ENCODE measurements around the gene RAB3GAP1. TPM values are rescaled to one million over a fixed set of nuclear protein-coding genes. Genes with fewer than 3 reads are reported as not detected.

The RAB3GAP1 gene
- total RNA-seq, 1 experiment from 2014 or later, result 32.0 TPM

DNA sequence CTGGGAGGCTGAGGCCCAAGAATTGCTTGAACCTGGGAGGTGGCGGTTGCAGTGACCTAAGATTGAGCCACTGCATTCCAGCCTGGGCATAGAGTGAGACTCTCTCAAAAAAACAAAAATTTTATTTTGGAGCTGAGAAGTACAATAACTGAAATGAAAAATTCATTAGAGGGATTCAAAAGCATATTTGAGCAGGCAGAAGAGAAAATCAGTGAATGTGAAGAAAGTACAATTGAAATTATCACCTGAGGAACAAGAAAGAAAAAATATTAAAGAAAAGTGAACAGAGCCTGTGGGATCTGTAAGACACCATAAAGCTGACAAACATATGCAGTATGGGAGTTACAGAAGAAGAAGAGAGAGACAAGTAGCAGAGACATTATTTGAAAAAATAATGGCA lies 137.1 kb downstream of the RAB3GAP1 start:
- no peak overlapping the region for H2BK120ac ChIP-seq (ENCODE audit: low read depth, low read length, poor library complexity, severe bottlenecking)
- no peak overlapping the region for H4K5ac ChIP-seq (ENCODE audit: insufficient read length, low read depth, low read length)
- no peak overlapping the region for H2BK12ac ChIP-seq (ENCODE audit: insufficient read length, low read depth, low read length)
- H3K27ac ChIP-seq (ENCODE audit: insufficient read length, low read depth, low read length), result no peak overlapping the region
- H2BK20ac ChIP-seq (ENCODE audit: low read depth, low read length, poor library complexity, severe bottlenecking), result no peak overlapping the region
- no peak overlapping the region for H3K9ac ChIP-seq (ENCODE audit: extremely low read depth, insufficient read length, low read length)
- no peaks in the 10 kb centered on the region for H3K23me2 ChIP-seq (ENCODE audit: insufficient read length, low read depth, low read length, poor library complexity, severe bottlenecking)
- no peak overlapping the region for H3K18ac ChIP-seq (ENCODE audit: insufficient read length, low read depth, low read length)
- Mint-ChIP-seq H3K9me3 (peaks cover 17 to 29% of the 10 kb centered on the region in 2 experiments), H3K36me3 (ENCODE audit: insufficient read depth in 1 of 3, low read depth in 3 of 3) (peaks cover 3 to 13% (median 5%) of the 10 kb centered on the region in 3 experiments; a peak in 6 of 7 replicates), H3K27ac (no peak overlapping the region), H3K27me3 (ENCODE audit: low read depth) (no peaks in the 10 kb centered on the region), H3K4me1 (no peaks in the 10 kb centered on the region), H3K4me3 (no peak overlapping the region)
- H3K4me2 ChIP-seq (ENCODE audit: insufficient read depth, insufficient read length, low read length), result no peak overlapping the region
- no peaks in the 10 kb centered on the region for H3K27me3 ChIP-seq (ENCODE audit: insufficient read depth, low read length)
- H4K91ac ChIP-seq (ENCODE audit: insufficient read length, low read depth, low read length), result no peak overlapping the region
- WGBS (ENCODE audit: extremely low coverage, insufficient read length, low lambda C conversion rate), result no CpG with 5 or more reads among the region's 1 CpG
- H3K56ac ChIP-seq (ENCODE audit: insufficient read length, low read depth, low read length), result no peak overlapping the region
- H3K79me1 ChIP-seq (ENCODE audit: insufficient read depth, low read depth, low read length, poor library complexity, severe bottlenecking), result no peaks in the 10 kb centered on the region
- H3K9me3 ChIP-seq (ENCODE audit: control insufficient read depth, low read depth, low read length), result no peaks in the 10 kb centered on the region
- H3K79me2 ChIP-seq (ENCODE audit: insufficient read depth, low read length), result no peaks in the 10 kb centered on the region
- TF ChIP-seq, protein P1, sequence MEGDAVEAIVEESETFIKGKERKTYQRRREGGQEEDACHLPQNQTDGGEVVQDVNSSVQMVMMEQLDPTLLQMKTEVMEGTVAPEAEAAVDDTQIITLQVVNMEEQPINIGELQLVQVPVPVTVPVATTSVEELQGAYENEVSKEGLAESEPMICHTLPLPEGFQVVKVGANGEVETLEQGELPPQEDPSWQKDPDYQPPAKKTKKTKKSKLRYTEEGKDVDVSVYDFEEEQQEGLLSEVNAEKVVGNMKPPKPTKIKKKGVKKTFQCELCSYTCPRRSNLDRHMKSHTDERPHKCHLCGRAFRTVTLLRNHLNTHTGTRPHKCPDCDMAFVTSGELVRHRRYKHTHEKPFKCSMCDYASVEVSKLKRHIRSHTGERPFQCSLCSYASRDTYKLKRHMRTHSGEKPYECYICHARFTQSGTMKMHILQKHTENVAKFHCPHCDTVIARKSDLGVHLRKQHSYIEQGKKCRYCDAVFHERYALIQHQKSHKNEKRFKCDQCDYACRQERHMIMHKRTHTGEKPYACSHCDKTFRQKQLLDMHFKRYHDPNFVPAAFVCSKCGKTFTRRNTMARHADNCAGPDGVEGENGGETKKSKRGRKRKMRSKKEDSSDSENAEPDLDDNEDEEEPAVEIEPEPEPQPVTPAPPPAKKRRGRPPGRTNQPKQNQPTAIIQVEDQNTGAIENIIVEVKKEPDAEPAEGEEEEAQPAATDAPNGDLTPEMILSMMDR (conservative IDR thresholded peaks at IDR 0.05), result no peak
- no peak overlapping the region for H3K23ac ChIP-seq (ENCODE audit: insufficient read length, low read depth, low read length)
- H2AFZ ChIP-seq (ENCODE audit: low read length), result no peak overlapping the region
- no peaks in the 10 kb centered on the region for H4K20me1 ChIP-seq (ENCODE audit: control insufficient read depth, insufficient read depth, insufficient read length)
- H3K4me1 ChIP-seq (ENCODE audit: insufficient read depth, low read length), result no peaks in the 10 kb centered on the region
- H3K14ac ChIP-seq (ENCODE audit: insufficient read depth, low read length), result no peak overlapping the region
- no peak overlapping the region for H4K8ac ChIP-seq (replicated peaks; ENCODE audit: insufficient read length, low read depth, low read length)
- H2BK5ac ChIP-seq (ENCODE audit: insufficient read length, low read length), result no peak overlapping the region
- H3K4ac ChIP-seq (ENCODE audit: low read depth, low read length), result no peak overlapping the region
- no peak overlapping the region for H2BK15ac ChIP-seq (ENCODE audit: low read depth, low read length)
- DNase-seq, result no peak
- H3T11ph ChIP-seq (ENCODE audit: low read length), result no peak overlapping the region
- no peak overlapping the region for H2AK5ac ChIP-seq (ENCODE audit: insufficient read length, low read length)

Data from H9 (cell line).